SK-N-SH treated with all-trans-retinoic acid at 6 μM for 48 hours (cell line): ENCODE results near the gene CACNB4.

Experiments
- BACH2 ChIP-seq: fragments of 250-450 bp; sonication (Bioruptor Pico); IDR thresholded peaks from 2 replicates; pipeline ENCODE4 v1.9.0; 2021; ENCODE audit warnings: mild to moderate bottlenecking, borderline replicate concordance
- GLIS3 ChIP-seq: fragments of 250-450 bp; sonication (Bioruptor Pico); IDR thresholded peaks from 2 replicates; pipeline ENCODE4 v1.5.0; 2020; ENCODE audit warnings: mild to moderate bottlenecking, moderate library complexity
- OSR1 ChIP-seq: fragments of 250-450 bp; sonication (Bioruptor Pico); IDR thresholded peaks from 2 replicates; pipeline ENCODE4 v1.8.0; 2022; ENCODE audit warnings: moderate library complexity, mild to moderate bottlenecking, inconsistent platforms
- SNAI2 ChIP-seq: fragments of 250-450 bp; sonication (Bioruptor Pico); IDR thresholded peaks from 2 replicates; pipeline ENCODE4 v1.5.0; 2020; ENCODE audit warnings: mild to moderate bottlenecking, moderate library complexity
- ZC3H10 ChIP-seq: fragments of 250-450 bp; sonication (Bioruptor Pico); IDR thresholded peaks from 2 replicates; pipeline ENCODE4 v1.5.1; 2021; ENCODE audit warnings: mild to moderate bottlenecking, moderate library complexity
- ZFP3 ChIP-seq: fragments of 250-450 bp; sonication (Bioruptor Pico); IDR thresholded peaks from 2 replicates; pipeline ENCODE4 v1.5.0; 2020; ENCODE audit warnings: mild to moderate bottlenecking, moderate library complexity

GRCh38 chr2:151987484-151987883 lies 111.4 kb downstream of the CACNB4 start:
- no peak for TF ChIP-seq OSR1 (CRISPR knock-in tag)
- no peak for TF ChIP-seq ZC3H10 (CRISPR knock-in tag)
- TF ChIP-seq ZFP3, result no peak
- no peak for TF ChIP-seq GLIS3 (CRISPR knock-in tag)
- no peak for TF ChIP-seq BACH2 (CRISPR knock-in tag)
- TF ChIP-seq SNAI2, result no peak
